Heart right ventricle (tissue), 16 donors: Measurements from ENCODE around the gene NEDD4L. TPM values are rescaled to one million over a fixed set of nuclear protein-coding genes. Genes with fewer than 3 reads are reported as not detected.

Source experiments
- ATAC-seq, 8 donors: fragments of 200-7000 bp; cut with Tn5 transposase; one replicate each; pipeline ENCODE4 v1.9.1; 2020; ENCODE audit warnings: mild to moderate bottlenecking in 8 of 8, moderate library complexity in 8 of 8, moderate number of reproducible peaks in 1 of 8
- DNase-seq, 2 donors: peaks; one replicate each; pipeline ENCODE4 v3.0.0-alpha.2; 2020
- H3K27ac ChIP-seq, 10 donors: fragments of 200-600 bp; sonication (generic) in 2 of 10; one replicate each; pipeline versions ENCODE4 v1.5.0 to v1.8.0; 2020 to 2022; ENCODE audit warnings: mild to moderate bottlenecking in 3 of 10
- H3K27me3 ChIP-seq, 7 donors: fragments of 200-600 bp; one replicate each; pipeline ENCODE4 v1.8.0; 2021 to 2022; ENCODE audit warnings: mild to moderate bottlenecking in 2 of 7
- H3K36me3 ChIP-seq, 9 donors: fragments of 200-600 bp; sonication (generic) in 1 of 9; one replicate each; pipeline versions ENCODE4 v1.5.0 to v1.8.0; 2020 to 2022; ENCODE audit warnings: mild to moderate bottlenecking in 2 of 9
- H3K4me1 ChIP-seq, 9 donors: fragments of 200-600 bp; sonication (generic) in 1 of 9; one replicate each; pipeline versions ENCODE4 v1.5.0 to v1.8.0; 2020 to 2022; ENCODE audit warnings: mild to moderate bottlenecking in 4 of 9
- H3K4me3 ChIP-seq, 10 donors: fragments of 200-600 bp; sonication (generic) in 2 of 10; one replicate each; pipeline versions ENCODE4 v1.5.0 to v1.8.0; 2020 to 2022; ENCODE audit warnings: mild to moderate bottlenecking in 7 of 10, moderate library complexity in 2 of 10
- H3K9me3 ChIP-seq, 11 donors: fragments of 200-600 bp in 10 of 11; sonication (generic) in 2 of 11; one replicate each; pipeline versions ENCODE4 v1.5.0 to v1.8.0; 2013 to 2022; ENCODE audit warnings: mild to moderate bottlenecking in 2 of 11, control low read depth in 1 of 11, moderate library complexity in 1 of 11
- WGBS, 2 donors: extraction: QIAGEN DNeasy Blood & Tissue Kit; methylation state at CpG; one replicate each; pipeline ENCODE4 v1.1.7; 2013; ENCODE audit warnings: inconsistent platforms in 1 of 2; 5-methylcytosine and 5-hydroxymethylcytosine counted together
- intact Hi-C, 10 donors: fragments of 100-400 bp; cut with DNase I; formaldehyde crosslinking; loops; one replicate each; pipeline versions ENCODE4 v1.11.1 to v1.14.2; 2022
- polyA plus RNA-seq, 2 donors: library from polyadenylated mRNA; stranded (reverse); fragments of 200-250 nt; gene quantifications; one replicate each; pipeline ENCODE4 v1.2.3, GENCODE V29; 2013
- total RNA-seq, 10 donors: library from RNA; stranded (reverse); fragmentation: NEBNext Ultra II Directional in 3 of 10; extraction: Animal tissue kit (Norgen Biotek cat#: 25700) in 3 of 10; gene quantifications; one replicate each; pipeline versions ENCODE4 v1.2.1 to v1.2.4, GENCODE V29; 2021 to 2023
- TF ChIP-seq, protein P1 (sequence below), 9 donors: fragments of 200-600 bp; sonication (generic) in 2 of 9; IDR thresholded peaks; one replicate each; pipeline versions ENCODE4 v1.5.0 to v1.8.0; 2021 to 2022; ENCODE audit warnings: antibody characterized with exemption in 9 of 9, mild to moderate bottlenecking in 5 of 9, moderate library complexity in 1 of 9
- donor health status: Arrhythmogenic right ventricular cardiomyopathy.
- donor health status: ischemic (EF 13 %, LVEDD 7.1; RV severe dilation, severe dysfunction).
- donor health status: healthy with polysubstance abuse.
- donor health status: DM: no; HTN: yes; CAD: no.
- donor health status: DM: no; HTN: no; CAD: no.
- donor health status: ischemic (EF 25% LVEDD 6.9; RV normal size, moderate dysfunction).
- donor health status: ischemic (EF 25% LVEDD 5.7; RV mildly dilated, moderate dysfunction).
- donor health status: healthy.
- donor health status: DM: yes; HTN: yes; CAD: no.
- donor health status: Ischemic cardiomyopathy.
- donor health status: ischemic (EF 35%, LVEDD 5.7; RV mildly dilated, moderate dysfunction).
- donor health status: nonischemic (EF 11% LVEDD 7.7; RV severe dilation, severe dysfunction).
- donor health status: DM: yes; HTN: yes; CAD: no.
- donor health status: PGD.
- donor health status: ischemic (EF 29% LVEDD 5.4; RV normal size, mild dysfunction).
- donor health status: nonischemic (EF 23%, LVEDD 6.1; RV moderate dilation, normal function).

NEDD4L gene
- total and polyA plus RNA-seq, 12 donors, result 9.6 to 67.1 (median 49.4) TPM

DNA sequence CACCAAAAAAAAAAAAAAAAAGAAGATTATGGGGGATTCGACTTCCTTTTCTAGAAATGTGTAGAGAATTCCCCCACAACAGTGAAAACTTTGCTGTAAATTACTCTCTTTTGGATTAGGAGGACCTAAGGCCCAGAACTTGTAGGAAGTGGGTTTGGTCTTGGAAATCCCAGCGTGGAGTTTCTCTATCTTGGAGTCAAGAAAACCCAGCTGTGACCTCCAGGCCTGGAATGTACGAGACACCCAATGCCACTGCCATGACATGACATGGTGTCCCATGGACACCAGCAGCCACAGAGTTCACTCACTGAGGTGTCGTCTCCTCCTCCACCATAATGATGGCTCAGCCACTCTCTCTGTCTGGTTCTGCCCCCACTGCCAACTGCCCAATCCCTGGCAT lies 382.6 kb downstream of the NEDD4L start:
- TF ChIP-seq, protein P1, sequence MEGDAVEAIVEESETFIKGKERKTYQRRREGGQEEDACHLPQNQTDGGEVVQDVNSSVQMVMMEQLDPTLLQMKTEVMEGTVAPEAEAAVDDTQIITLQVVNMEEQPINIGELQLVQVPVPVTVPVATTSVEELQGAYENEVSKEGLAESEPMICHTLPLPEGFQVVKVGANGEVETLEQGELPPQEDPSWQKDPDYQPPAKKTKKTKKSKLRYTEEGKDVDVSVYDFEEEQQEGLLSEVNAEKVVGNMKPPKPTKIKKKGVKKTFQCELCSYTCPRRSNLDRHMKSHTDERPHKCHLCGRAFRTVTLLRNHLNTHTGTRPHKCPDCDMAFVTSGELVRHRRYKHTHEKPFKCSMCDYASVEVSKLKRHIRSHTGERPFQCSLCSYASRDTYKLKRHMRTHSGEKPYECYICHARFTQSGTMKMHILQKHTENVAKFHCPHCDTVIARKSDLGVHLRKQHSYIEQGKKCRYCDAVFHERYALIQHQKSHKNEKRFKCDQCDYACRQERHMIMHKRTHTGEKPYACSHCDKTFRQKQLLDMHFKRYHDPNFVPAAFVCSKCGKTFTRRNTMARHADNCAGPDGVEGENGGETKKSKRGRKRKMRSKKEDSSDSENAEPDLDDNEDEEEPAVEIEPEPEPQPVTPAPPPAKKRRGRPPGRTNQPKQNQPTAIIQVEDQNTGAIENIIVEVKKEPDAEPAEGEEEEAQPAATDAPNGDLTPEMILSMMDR (IDR thresholded peaks at IDR 0.05), result no peak
- no peaks in the 10 kb centered on the region for H3K4me1 ChIP-seq
- ATAC-seq (no peak), DNase-seq (no peak)
- H3K27me3 ChIP-seq, result peaks cover 0 to 3% (median 0%) of the 10 kb centered on the region in 7 donors
- no peak overlapping the region for H3K4me3 ChIP-seq
- no peaks in the 10 kb centered on the region for H3K9me3 ChIP-seq
- intact Hi-C loops, result no loop called here
- no peaks in the 10 kb centered on the region for H3K36me3 ChIP-seq
- H3K27ac ChIP-seq, result no peak overlapping the region
- 86 to 89% methylated on average over 4 of the region's 4 CpGs for WGBS, 2 donors

DNA sequence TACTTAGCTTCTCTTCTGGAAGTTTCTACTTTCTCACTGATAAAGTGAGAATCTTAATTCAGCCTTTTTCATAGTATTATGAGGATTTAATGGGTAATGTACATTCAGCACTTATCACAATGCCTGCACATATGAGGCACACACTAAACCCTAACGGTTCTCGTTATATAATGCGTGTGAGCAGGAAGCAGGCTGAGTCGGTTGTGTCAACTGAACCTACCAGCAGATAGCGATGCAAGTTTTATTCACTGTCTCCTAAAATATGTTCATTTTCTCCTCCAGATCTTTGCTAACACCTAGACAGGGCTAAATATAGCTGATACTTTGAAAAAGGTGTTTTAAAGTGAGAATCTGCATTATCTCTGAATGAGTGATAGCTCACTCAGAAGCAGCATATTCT lies 383.3 kb downstream of the NEDD4L start:
- 69 to 71% methylated on average over 5 of the region's 5 CpGs for WGBS, 2 donors
- H3K4me1 ChIP-seq, result no peaks in the 10 kb centered on the region
- H3K9me3 ChIP-seq, result no peaks in the 10 kb centered on the region
- no peaks in the 10 kb centered on the region for H3K36me3 ChIP-seq
- H3K4me3 ChIP-seq, result no peak overlapping the region
- ATAC-seq, result no peak
- H3K27ac ChIP-seq, result no peak overlapping the region
- no peak for DNase-seq
- TF ChIP-seq, protein P1 (IDR thresholded peaks at IDR 0.05), result no peak
- intact Hi-C loops, result no loop called here
- no peaks in the 10 kb centered on the region for H3K27me3 ChIP-seq

- no peak for DNase-seq
- Histone ChIP-seq H3K27me3 (no peaks in the 10 kb centered on the region), H3K36me3 (no peaks in the 10 kb centered on the region), H3K4me3 (no peak overlapping the region), H3K27ac (no peak overlapping the region), H3K4me1 (no peaks in the 10 kb centered on the region), H3K9me3 (no peaks in the 10 kb centered on the region)
- 34 to 50% methylated on average over 6 of the region's 6 CpGs for WGBS, 2 donors
- TF ChIP-seq, protein P1 (IDR thresholded peaks at IDR 0.05), result no peak
- intact Hi-C loops, result no loop called here
- peak in 1 of 8 donors; percentile 22 for ATAC-seq
Observed at GRCh38 chr18:58429442-58429841, 385.4 kb downstream of the NEDD4L start.

- Histone ChIP-seq H3K4me3 (no peak overlapping the region), H3K27me3 (no peaks in the 10 kb centered on the region), H3K36me3 (no peaks in the 10 kb centered on the region), H3K9me3 (peaks cover 0 to 4% (median 0%) of the 10 kb centered on the region in 11 donors), H3K4me1 (no peaks in the 10 kb centered on the region), H3K27ac (no peak overlapping the region)
- intact Hi-C loops, result no loop called here
- no peak for DNase-seq
- no peak for ATAC-seq
- WGBS, 2 donors, result 67 to 70% methylated on average over 5 of the region's 5 CpGs
- TF ChIP-seq, protein P1 (IDR thresholded peaks at IDR 0.05), result no peak
Observed at GRCh38 chr18:58431215-58431614, 387.2 kb downstream of the NEDD4L start.
